Subcutaneous adipose tissue (tissue), 4 donors: ENCODE data around the gene PHLPP1. TPM values are rescaled to one million over a fixed set of nuclear protein-coding genes. Genes with fewer than 3 reads are reported as not detected.

Experiments
- total RNA-seq, 4 donors: library from RNA; depleted of rRNA; stranded (reverse); fragments of >200 nt; gene quantifications; one replicate each; pipeline ENCODE4 v1.1.0, GENCODE V29; 2016
- TF ChIP-seq, protein P1 (sequence below): fragments of 450-650 bp; IDR thresholded peaks from one replicate; pipeline ENCODE4 v1.5.1; 2016; ENCODE audit warnings: low read depth, mild to moderate bottlenecking, control low read depth, antibody characterized with exemption, moderate library complexity

PHLPP1 gene
- total RNA-seq, 4 donors from 2014 or later: 9.7 to 28.3 (median 21.2) TPM

- TF ChIP-seq, protein P1, sequence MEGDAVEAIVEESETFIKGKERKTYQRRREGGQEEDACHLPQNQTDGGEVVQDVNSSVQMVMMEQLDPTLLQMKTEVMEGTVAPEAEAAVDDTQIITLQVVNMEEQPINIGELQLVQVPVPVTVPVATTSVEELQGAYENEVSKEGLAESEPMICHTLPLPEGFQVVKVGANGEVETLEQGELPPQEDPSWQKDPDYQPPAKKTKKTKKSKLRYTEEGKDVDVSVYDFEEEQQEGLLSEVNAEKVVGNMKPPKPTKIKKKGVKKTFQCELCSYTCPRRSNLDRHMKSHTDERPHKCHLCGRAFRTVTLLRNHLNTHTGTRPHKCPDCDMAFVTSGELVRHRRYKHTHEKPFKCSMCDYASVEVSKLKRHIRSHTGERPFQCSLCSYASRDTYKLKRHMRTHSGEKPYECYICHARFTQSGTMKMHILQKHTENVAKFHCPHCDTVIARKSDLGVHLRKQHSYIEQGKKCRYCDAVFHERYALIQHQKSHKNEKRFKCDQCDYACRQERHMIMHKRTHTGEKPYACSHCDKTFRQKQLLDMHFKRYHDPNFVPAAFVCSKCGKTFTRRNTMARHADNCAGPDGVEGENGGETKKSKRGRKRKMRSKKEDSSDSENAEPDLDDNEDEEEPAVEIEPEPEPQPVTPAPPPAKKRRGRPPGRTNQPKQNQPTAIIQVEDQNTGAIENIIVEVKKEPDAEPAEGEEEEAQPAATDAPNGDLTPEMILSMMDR: no peak
Measured at GRCh38 chr18:62870643-62871042, 155.3 kb downstream of the PHLPP1 start.

DNA sequence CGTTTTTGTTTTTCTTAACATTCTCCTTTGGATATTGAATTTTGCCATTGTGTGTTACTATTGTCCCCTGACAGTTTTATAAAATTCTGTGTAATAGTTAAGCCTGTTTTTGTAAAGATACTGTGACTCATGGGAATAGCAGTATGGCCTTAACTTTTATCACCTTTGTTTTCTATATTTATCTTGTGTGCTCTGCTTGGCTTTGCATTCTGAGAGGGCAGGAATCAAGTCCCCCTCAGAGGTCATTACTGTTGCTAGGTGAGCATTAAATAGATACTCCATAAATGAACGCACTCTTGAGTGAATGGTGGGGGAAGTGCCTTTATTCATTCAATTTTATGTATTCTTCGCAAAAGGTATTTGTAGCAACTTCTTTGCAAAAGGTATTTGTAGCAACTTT, 160.0 kb downstream of the PHLPP1 start:
- TF ChIP-seq, protein P1: no peak

DNA sequence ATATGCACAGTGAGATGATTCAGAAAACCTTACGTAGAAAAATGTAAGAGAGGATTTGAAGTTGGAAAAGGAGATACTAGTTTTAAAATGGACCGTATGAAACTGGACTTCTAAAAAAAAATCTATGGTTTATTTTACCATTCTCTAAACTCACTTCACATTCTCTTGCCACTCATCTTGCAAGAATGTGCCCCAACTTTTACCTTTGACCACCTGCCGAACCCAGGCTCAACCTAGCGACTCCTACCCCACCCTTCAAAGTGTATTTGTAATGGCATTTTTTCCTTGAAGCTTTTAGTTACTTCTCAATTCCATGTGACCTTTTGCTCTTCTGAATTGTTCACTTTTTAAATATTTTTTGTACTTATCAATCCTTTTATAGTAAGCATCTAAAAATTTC, 160.8 kb downstream of the PHLPP1 start:
- TF ChIP-seq, protein P1: no peak

- TF ChIP-seq, protein P1: no peak
Measured at GRCh38 chr18:62876828-62877227, 161.5 kb downstream of the PHLPP1 start.

DNA sequence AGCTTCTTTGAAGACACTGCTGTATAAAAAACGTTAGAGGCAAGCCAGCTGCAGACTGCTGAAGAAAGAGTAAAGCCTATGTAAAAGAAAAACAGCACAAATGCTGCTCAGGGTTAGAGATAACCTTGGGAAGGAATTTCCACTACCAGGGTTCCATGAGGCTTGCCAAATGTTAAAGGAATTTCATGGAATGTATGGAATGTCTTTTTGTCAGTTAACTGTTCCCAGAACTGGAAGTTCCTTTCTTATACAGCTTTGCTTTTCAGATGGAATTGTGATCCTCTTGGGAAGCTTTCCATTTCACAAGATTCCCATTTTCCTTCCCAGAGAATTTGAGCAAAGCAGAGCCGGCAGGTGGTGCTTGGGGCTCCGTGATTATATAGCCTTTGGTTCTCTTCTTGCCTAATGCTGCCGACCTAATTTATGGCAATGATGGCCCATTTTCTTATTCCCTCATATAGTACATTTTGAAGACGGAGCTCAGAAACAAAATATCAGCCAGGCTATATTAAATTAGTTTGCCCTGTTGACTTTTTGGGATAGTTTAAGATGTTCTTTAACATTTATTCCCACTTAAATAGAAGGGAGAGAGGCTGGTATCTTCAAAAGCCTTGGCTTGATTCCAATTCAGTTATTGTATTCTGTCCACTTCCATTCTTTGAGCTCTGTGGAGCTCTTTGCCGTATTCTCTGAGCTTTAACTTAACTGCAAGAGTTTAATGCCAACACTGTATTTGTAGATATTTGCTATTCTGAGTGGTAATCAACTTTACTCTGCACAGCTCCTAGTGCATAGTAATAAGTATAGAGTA, 162.3 kb downstream of the PHLPP1 start:
- TF ChIP-seq, protein P1: no peak

- TF ChIP-seq, protein P1: no peak
Measured at GRCh38 chr18:62878305-62878704, 163.0 kb downstream of the PHLPP1 start.

DNA sequence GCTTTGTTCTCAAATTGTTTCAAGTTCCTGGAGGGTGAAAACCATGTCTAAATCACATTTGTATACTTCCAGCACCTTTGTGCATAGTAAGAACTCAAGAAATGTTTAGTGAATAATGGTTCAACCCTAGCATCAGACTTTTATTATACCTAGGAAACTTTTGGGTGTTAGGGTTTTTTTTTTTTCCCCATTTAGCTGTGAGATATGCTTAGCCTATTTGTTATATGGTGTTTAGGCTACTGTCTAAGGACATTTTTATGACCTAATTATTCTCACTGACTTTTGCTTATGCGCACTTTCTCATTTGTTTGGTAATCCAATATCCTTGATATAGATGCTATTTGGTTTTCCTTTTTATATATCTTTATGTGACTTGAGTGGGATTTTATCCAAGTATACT, 164.7 kb downstream of the PHLPP1 start:
- TF ChIP-seq, protein P1: no peak
